Body of pancreas (tissue), 4 donors: ENCODE results near the gene PCID2.

Experiments used
- POLR2A ChIP-seq, 3 donors: fragments of 450-650 bp; IDR thresholded peaks; one replicate each; pipeline ENCODE4 v1.6.1; 2016; ENCODE audit warnings: antibody characterized with exemption in 3 of 3, mild to moderate bottlenecking in 2 of 3
- TF ChIP-seq, protein P1 (sequence below), 7 experiments: fragments of 450-650 bp in 4 of 7; fragments of 200-600 bp in 3 of 7; sonication (generic) in 3 of 7; IDR thresholded peaks; one replicate each; pipeline ENCODE4 v1.5.1; 2016 to 2019; ENCODE audit warnings: antibody characterized with exemption in 7 of 7

DNA sequence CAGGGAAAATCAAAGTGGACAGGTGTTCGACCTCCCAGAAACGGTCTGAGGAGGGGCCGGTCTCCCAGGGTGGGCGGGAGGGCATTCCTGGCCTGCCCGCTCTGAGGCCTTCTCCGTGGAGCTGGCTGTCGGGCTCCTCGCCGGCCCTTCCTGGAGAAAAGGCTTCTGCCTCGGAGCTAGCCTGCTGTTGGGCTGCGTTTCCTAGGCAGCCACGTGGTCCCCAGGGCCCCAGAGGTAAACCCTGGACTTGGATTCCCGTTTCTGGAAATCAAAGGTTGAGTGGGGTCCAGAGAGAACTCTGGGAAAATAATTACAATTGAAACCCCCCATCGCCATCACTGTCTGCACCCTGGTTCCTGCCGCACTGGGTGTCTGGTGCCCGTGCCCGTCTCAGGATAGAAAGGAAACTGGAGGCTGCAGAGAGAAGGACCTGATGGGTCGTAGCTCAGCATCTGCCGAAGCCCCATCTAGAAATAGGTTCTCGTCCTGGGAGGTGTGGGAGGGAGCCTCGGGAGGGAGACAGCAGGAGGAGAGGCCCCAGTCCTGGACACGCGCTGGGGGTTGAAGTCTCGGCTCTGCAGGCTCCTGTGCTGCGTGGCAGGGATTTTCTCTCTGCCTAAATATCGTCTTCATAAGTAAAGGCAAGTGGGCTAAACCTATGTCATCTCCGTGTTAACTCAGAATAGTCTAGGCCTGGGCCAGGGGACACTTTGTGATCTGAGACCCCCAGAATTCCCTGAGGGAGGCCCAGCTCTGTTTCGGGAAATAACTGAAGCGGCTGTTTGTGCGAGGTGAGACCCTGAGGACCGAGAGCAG lies 57.7 kb downstream of the PCID2 start:
- TF ChIP-seq, protein P1, sequence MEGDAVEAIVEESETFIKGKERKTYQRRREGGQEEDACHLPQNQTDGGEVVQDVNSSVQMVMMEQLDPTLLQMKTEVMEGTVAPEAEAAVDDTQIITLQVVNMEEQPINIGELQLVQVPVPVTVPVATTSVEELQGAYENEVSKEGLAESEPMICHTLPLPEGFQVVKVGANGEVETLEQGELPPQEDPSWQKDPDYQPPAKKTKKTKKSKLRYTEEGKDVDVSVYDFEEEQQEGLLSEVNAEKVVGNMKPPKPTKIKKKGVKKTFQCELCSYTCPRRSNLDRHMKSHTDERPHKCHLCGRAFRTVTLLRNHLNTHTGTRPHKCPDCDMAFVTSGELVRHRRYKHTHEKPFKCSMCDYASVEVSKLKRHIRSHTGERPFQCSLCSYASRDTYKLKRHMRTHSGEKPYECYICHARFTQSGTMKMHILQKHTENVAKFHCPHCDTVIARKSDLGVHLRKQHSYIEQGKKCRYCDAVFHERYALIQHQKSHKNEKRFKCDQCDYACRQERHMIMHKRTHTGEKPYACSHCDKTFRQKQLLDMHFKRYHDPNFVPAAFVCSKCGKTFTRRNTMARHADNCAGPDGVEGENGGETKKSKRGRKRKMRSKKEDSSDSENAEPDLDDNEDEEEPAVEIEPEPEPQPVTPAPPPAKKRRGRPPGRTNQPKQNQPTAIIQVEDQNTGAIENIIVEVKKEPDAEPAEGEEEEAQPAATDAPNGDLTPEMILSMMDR (IDR thresholded peaks at IDR 0.05) = no peak
- TF ChIP-seq POLR2A (IDR thresholded peaks at IDR 0.05) = no peak
